Measurements from ENCODE around the gene SORCS2. TPM values are rescaled to one million over a fixed set of nuclear protein-coding genes. Genes with fewer than 3 reads are reported as not detected.

SORCS2 gene
- total RNA-seq, 3 donors from 2014 or later: 0.66 to 1.3 (median 0.80) TPM

GRCh38 chr4:7423801-7424552 is 231.6 kb downstream of the SORCS2 start:
- H3K4me3 ChIP-seq: no peak overlapping the region
- no peak overlapping the region for H3K27ac ChIP-seq
- no peaks in the 10 kb centered on the region for H3K27me3 ChIP-seq
- H3K9me3 ChIP-seq: no peaks in the 10 kb centered on the region
- intact Hi-C loops (cut with DNase I; ENCODE audit: low total_unique reads): no loop called here
- H3K4me1 ChIP-seq: no peaks in the 10 kb centered on the region
- H3K36me3 ChIP-seq: no peaks in the 10 kb centered on the region
- TF ChIP-seq POLR2A (IDR thresholded peaks at IDR 0.05) (no peak), CTCF (IDR thresholded peaks at IDR 0.05) (no peak), POLR2AphosphoS5 (IDR thresholded peaks at IDR 0.05) (no peak)
- DNase-seq (ENCODE audit: low spot score in 2 of 2): peak; percentile 13 to 30

GRCh38 chr4:7424553-7425111 is 232.3 kb downstream of the SORCS2 start:
- no peak for TF ChIP-seq CTCF (IDR thresholded peaks at IDR 0.05)
- no peak for TF ChIP-seq POLR2A (IDR thresholded peaks at IDR 0.05)
- no peak for TF ChIP-seq POLR2AphosphoS5 (IDR thresholded peaks at IDR 0.05)
- intact Hi-C loops (cut with DNase I; ENCODE audit: low total_unique reads): no loop called here
- no peaks in the 10 kb centered on the region for H3K36me3 ChIP-seq
- no peaks in the 10 kb centered on the region for H3K4me1 ChIP-seq
- DNase-seq (ENCODE audit: low spot score in 2 of 2): peak; percentile 44 to 45
- H3K27me3 ChIP-seq: no peaks in the 10 kb centered on the region
- no peak overlapping the region for H3K4me3 ChIP-seq
- no peak overlapping the region for H3K27ac ChIP-seq
- H3K9me3 ChIP-seq: no peaks in the 10 kb centered on the region

- no peak overlapping the region for H3K27ac ChIP-seq
- TF ChIP-seq POLR2AphosphoS5 (IDR thresholded peaks at IDR 0.05) (no peak), POLR2A (IDR thresholded peaks at IDR 0.05) (no peak), CTCF (IDR thresholded peaks at IDR 0.05) (no peak)
- DNase-seq (ENCODE audit: low spot score in 2 of 2): no peak
- H3K27me3 ChIP-seq: no peaks in the 10 kb centered on the region
- H3K4me3 ChIP-seq: no peak overlapping the region
- no peaks in the 10 kb centered on the region for H3K36me3 ChIP-seq
- H3K9me3 ChIP-seq: no peaks in the 10 kb centered on the region
- intact Hi-C loops (cut with DNase I; ENCODE audit: low total_unique reads): no loop called here
- no peaks in the 10 kb centered on the region for H3K4me1 ChIP-seq
These were observed 232.8 kb downstream of the SORCS2 start for GRCh38 chr4:7425124-7425523.

- no peak overlapping the region for H3K4me3 ChIP-seq
- no peaks in the 10 kb centered on the region for H3K27me3 ChIP-seq
- intact Hi-C loops (cut with DNase I; ENCODE audit: low total_unique reads): loop anchor here (2.0 kb wide), 1 partner anchor 103 kb away; no protein-coding TSS in a partner anchor
These were observed 233.5 kb downstream of the SORCS2 start for GRCh38 chr4:7425591-7426468.

More at GRCh38 chr4:7425591-7426468, 233.5 kb downstream of the SORCS2 start:
- no peaks in the 10 kb centered on the region for H3K4me1 ChIP-seq
- H3K9me3 ChIP-seq: no peaks in the 10 kb centered on the region
- TF ChIP-seq POLR2A (IDR thresholded peaks at IDR 0.05): no peak
- TF ChIP-seq CTCF (IDR thresholded peaks at IDR 0.05): no peak
- TF ChIP-seq POLR2AphosphoS5 (IDR thresholded peaks at IDR 0.05): no peak
- H3K36me3 ChIP-seq: no peaks in the 10 kb centered on the region
- peak; percentile 11 to 47 for DNase-seq (ENCODE audit: low spot score in 2 of 2)
- H3K27ac ChIP-seq: no peak overlapping the region

All from breast epithelium (tissue), 4 donors.